K562 (cell line): ENCODE results near the gene WDR3. TPM values are rescaled to one million over a fixed set of nuclear protein-coding genes. Genes with fewer than 3 reads are reported as not detected.

ENCODE experiments used
- ATAC-seq: fragments of 200-7000 bp; cut with Tn5 transposase; 3 replicates; pipeline ENCODE4 v1.9.1; 2020; ENCODE audit warnings: moderate library complexity
- BruUV-seq: library from RNA; stranded (reverse); fragments of 400-500 nt; replicated peaks from 2 replicates; lab custom pipeline; 2021; lab: Mats Ljungman, UMichigan
- CTCF ChIA-PET: fragments of 300-600 bp; formaldehyde crosslinking; extraction: SDS; loops from one replicate; lab custom pipeline; 2021; ENCODE audit warnings: low intra/inter-chr PET ratio; lab: Yijun Ruan, JAX
- POLR2A ChIA-PET: fragments of 300-600, 350-650 bp; sonication (Branson Sonifier 250); formaldehyde crosslinking; extraction: SDS; loops from one replicate; lab custom pipeline; 2021; ENCODE audit warnings: antibody characterized with exemption, inconsistent platforms; lab: Yijun Ruan, JAX
- DNase-seq, 4 experiments: peaks; one replicate each; pipeline versions ENCODE4 v3.0.0 to v3.0.0-alpha.2; 2011 to 2018; ENCODE audit warnings: low spot score in 3 of 4, mixed read lengths in 3 of 4; ENCODE audit errors: extremely low read depth in 1 of 4
- FAIRE-seq: peaks from 2 replicates; lab custom pipeline; 2011; peaks lifted over from hg19 to GRCh38; lab: Jason Lieb, UNC
- H2AFZ ChIP-seq: 2 replicates; pipeline ENCODE4 v1.6.0; 2011; ENCODE audit warnings: low read depth, low read length, control low read depth, inconsistent platforms
- H3K27ac ChIP-seq: fragments of 200-600 bp; 3 replicates; pipeline ENCODE4 v1.8.0; 2011; ENCODE audit warnings: low read depth, mild to moderate bottlenecking, control low read depth, inconsistent platforms, low read length, moderate library complexity, mixed read lengths; ENCODE audit errors: extremely low read depth
- H3K27me3 ChIP-seq, 2 experiments: fragments of 300-600 bp in 1 of 2; 2 replicates in 1 of 2; 3 replicates in 1 of 2; pipeline versions ENCODE4 v1.6.0 to v1.8.0; 2011; ENCODE audit warnings: inconsistent platforms in 2 of 2, low read length in 2 of 2, mild to moderate bottlenecking in 1 of 2, mixed read lengths in 1 of 2, moderate library complexity in 1 of 2; ENCODE audit not compliant: control insufficient read depth in 2 of 2, insufficient read depth in 2 of 2
- H3K36me3 ChIP-seq: fragments of 300-600 bp; 3 replicates; pipeline ENCODE4 v1.8.0; 2011; ENCODE audit warnings: mild to moderate bottlenecking, low read length, inconsistent platforms; ENCODE audit not compliant: control insufficient read depth, insufficient read depth
- H3K4me1 ChIP-seq, 2 experiments: fragments of 200-600 bp in 1 of 2; replicated peaks in 1 of 2; 2 replicates in 1 of 2; 3 replicates in 1 of 2; pipeline versions ENCODE4 v1.5.1 to v1.8.0; 2011; ENCODE audit warnings: inconsistent platforms in 2 of 2, low read length in 2 of 2, mild to moderate bottlenecking in 1 of 2, mixed read lengths in 1 of 2, moderate library complexity in 1 of 2; ENCODE audit not compliant: control insufficient read depth in 2 of 2, insufficient read depth in 2 of 2
- H3K4me2 ChIP-seq: 2 replicates; pipeline ENCODE4 v1.6.1; 2011; ENCODE audit warnings: low read length, control low read depth, inconsistent platforms, mixed read lengths; ENCODE audit not compliant: insufficient read depth
- H3K4me3 ChIP-seq: fragments of 200-600 bp; sonication (generic), shearing (Covaris generic); 2 replicates; pipeline ENCODE4 v1.5.1; 2016; ENCODE audit warnings: control low read depth, inconsistent platforms
- H3K79me2 ChIP-seq: fragments of 200-600 bp; 3 replicates; pipeline ENCODE4 v1.8.0; 2011; ENCODE audit warnings: low read length, inconsistent platforms; ENCODE audit not compliant: control insufficient read depth, insufficient read depth
- H3K9ac ChIP-seq, 2 experiments: 2 replicates each; pipeline versions ENCODE4 v1.6.0 to v1.6.1; 2011; ENCODE audit warnings: low read depth in 2 of 2, low read length in 2 of 2, control low read depth in 1 of 2, inconsistent platforms in 1 of 2, mild to moderate bottlenecking in 1 of 2, mixed read lengths in 1 of 2; ENCODE audit not compliant: insufficient read depth in 1 of 2
- H3K9me1 ChIP-seq: one replicate; pipeline ENCODE4 v1.6.0; 2011; ENCODE audit warnings: inconsistent platforms, mild to moderate bottlenecking, low read length, moderate library complexity; ENCODE audit not compliant: control insufficient read depth, insufficient read depth
- H3K9me3 ChIP-seq: replicated peaks from 2 replicates; pipeline ENCODE4 v1.5.1; 2011; ENCODE audit warnings: low read depth, low read length, inconsistent platforms; ENCODE audit not compliant: control insufficient read depth, insufficient read depth
- H4K20me1 ChIP-seq: replicated peaks from 2 replicates; pipeline ENCODE4 v1.6.1; 2011; ENCODE audit warnings: low read length, inconsistent platforms, mixed read lengths; ENCODE audit not compliant: control insufficient read depth, insufficient read depth
- ETS2 ChIP-seq: IDR thresholded peaks from 2 replicates; pipeline ENCODE4 v1.6.1; 2016; ENCODE audit warnings: borderline replicate concordance, missing genetic modification characterization, mild to moderate bottlenecking, moderate library complexity, missing compliant biosample characterization; ENCODE audit not compliant: poor library complexity, severe bottlenecking
- FOSL1 ChIP-seq: fragments of 200-800 bp; sonication (Bioruptor generic); conservative IDR thresholded peaks from 2 replicates; pipeline ENCODE4 v1.6.1; 2016; ENCODE audit warnings: missing genetic modification characterization, missing compliant biosample characterization
- GABPA ChIP-seq: fragments of 200-800 bp; sonication (Bioruptor generic); conservative IDR thresholded peaks from 2 replicates; pipeline ENCODE4 v1.6.1; 2016; ENCODE audit warnings: low read depth, missing genetic modification characterization, missing compliant biosample characterization
- MAFG ChIP-seq: fragments of 450-650 bp; conservative IDR thresholded peaks from 2 replicates; pipeline ENCODE4 v1.6.1; 2016; ENCODE audit warnings: missing genetic modification characterization, missing compliant biosample characterization
- NFIX ChIP-seq: fragments of 250-450 bp; sonication (Bioruptor Pico); IDR thresholded peaks from 2 replicates; pipeline ENCODE4 v1.4.0; 2020; ENCODE audit warnings: low read depth, mild to moderate bottlenecking, moderate library complexity
- RBM15 ChIP-seq: fragments of 200-400 bp; formaldehyde crosslinking; IDR thresholded peaks from 2 replicates; pipeline ENCODE4 v1.6.1; 2018; ENCODE audit warnings: mild to moderate bottlenecking, low read length, moderate library complexity; ENCODE audit not compliant: insufficient read depth
- ZBTB17 ChIP-seq: fragments of 450-650 bp; formaldehyde crosslinking; IDR thresholded peaks from 2 replicates; pipeline ENCODE4 v1.4.0; 2020; ENCODE audit warnings: mild to moderate bottlenecking
- ZKSCAN1 ChIP-seq: fragments of 150-350 bp; IDR thresholded peaks from 2 replicates; pipeline ENCODE4 v1.6.1; 2016; ENCODE audit warnings: low read depth, low read length
- ZNF174 ChIP-seq: fragments of 250-450 bp; sonication (Bioruptor Pico); IDR thresholded peaks from 2 replicates; pipeline ENCODE4 v1.4.0; 2020; ENCODE audit warnings: mild to moderate bottlenecking
- ZNF408 ChIP-seq: fragments of 250-450 bp; sonication (Bioruptor Pico); IDR thresholded peaks from 2 replicates; pipeline ENCODE4 v1.4.0; 2020; ENCODE audit warnings: low read depth, mild to moderate bottlenecking, moderate library complexity
- ZNF696 ChIP-seq: fragments of 250-450 bp; sonication (Bioruptor Pico); conservative IDR thresholded peaks from 2 replicates; pipeline ENCODE4 v1.4.0; 2020; ENCODE audit warnings: mild to moderate bottlenecking, moderate library complexity
- ZNF830 ChIP-seq: fragments of 250-450 bp; sonication (Bioruptor Pico); IDR thresholded peaks from 2 replicates; pipeline ENCODE4 v1.5.0; 2021; ENCODE audit warnings: mild to moderate bottlenecking
- ZSCAN29 ChIP-seq: fragments of 450-650 bp; IDR thresholded peaks from 2 replicates; pipeline ENCODE4 v1.6.1; 2017
- WGBS: fragments of 100-300 bp; shearing (Covaris generic); methylation state at CpG from one replicate; pipeline ENCODE4 v1.1.6; 2016; ENCODE audit warnings: low coverage, mixed read lengths; ENCODE audit not compliant: insufficient coverage; ENCODE audit errors: missing lambda C conversion rate; 5-methylcytosine and 5-hydroxymethylcytosine counted together
- in situ Hi-C: fragments of 300-500 bp; cut with MboI; formaldehyde crosslinking; loops from 4 replicates; pipeline ENCODE4 v1.15.0; 2018; ENCODE audit warnings: inconsistent platforms, mixed read lengths
- intact Hi-C: fragments of 100-400 bp; cut with micrococcal nuclease; formaldehyde crosslinking; loops from 2 replicates; pipeline ENCODE4 v1.14.2; 2022
- polyA plus RNA-seq, 8 experiments: library from polyadenylated mRNA; depleted of rRNA in 4 of 8; stranded (reverse) in 5 of 8; unstranded in 3 of 8; fragments of >200 nt; fragmentation: Nextera tagmentation in 2 of 8; fragmentation: Illumina TruSeq in 1 of 8; extraction: Ambion mirVana in 2 of 8; extraction: Trizol in 1 of 8; gene quantifications; 2 replicates each; pipeline versions ENCODE4 v1.2.1 to v1.2.3, GENCODE V29; 2011 to 2014; ENCODE audit warnings: inconsistent platforms in 1 of 8, missing spikeins in 1 of 8
- total RNA-seq, 7 experiments: library from RNA; depleted of rRNA in 6 of 7; stranded (reverse); fragments of >200 nt in 6 of 7; fragmentation: Illumina TruSeq in 2 of 7; extraction: Trizol in 2 of 7; gene quantifications; 2 replicates each; pipeline versions ENCODE4 v1.2.1 to v1.2.3, GENCODE V29; 2011 to 2021; ENCODE audit warnings: low replicate concordance in 1 of 7
- TF ChIP-seq, protein P1 (sequence below): fragments of 250-450 bp; sonication (Bioruptor Pico); IDR thresholded peaks from 2 replicates; pipeline ENCODE4 v1.8.0; 2021; ENCODE audit warnings: moderate library complexity, mild to moderate bottlenecking, inconsistent platforms
- TF ChIP-seq, protein P2 (sequence below): sonication (generic); formaldehyde crosslinking; IDR thresholded peaks from 2 replicates; pipeline ENCODE4 v1.8.1; 2023; ENCODE audit warnings: mild to moderate bottlenecking, missing genetic modification reagents, moderate library complexity
- TF ChIP-seq, protein P3 (sequence below): fragments of 450-650 bp; IDR thresholded peaks from 2 replicates; pipeline ENCODE4 v1.6.1; 2016; ENCODE audit warnings: mild to moderate bottlenecking
- TF ChIP-seq, protein P4 (sequence below): IDR thresholded peaks from 2 replicates; pipeline ENCODE4 v1.6.1; 2016; ENCODE audit warnings: missing genetic modification characterization, missing compliant biosample characterization
- TF ChIP-seq, protein P5 (sequence below): fragments of 450-650 bp; IDR thresholded peaks from 2 replicates; pipeline ENCODE4 v1.6.1; 2016

Gene WDR3
- total and polyA plus RNA-seq, 9 of the 15 experiments (the other 6 are each of a cell fraction or from before 2014, with no cell fraction given): 40.6 to 122 (median 76.5) TPM

DNA sequence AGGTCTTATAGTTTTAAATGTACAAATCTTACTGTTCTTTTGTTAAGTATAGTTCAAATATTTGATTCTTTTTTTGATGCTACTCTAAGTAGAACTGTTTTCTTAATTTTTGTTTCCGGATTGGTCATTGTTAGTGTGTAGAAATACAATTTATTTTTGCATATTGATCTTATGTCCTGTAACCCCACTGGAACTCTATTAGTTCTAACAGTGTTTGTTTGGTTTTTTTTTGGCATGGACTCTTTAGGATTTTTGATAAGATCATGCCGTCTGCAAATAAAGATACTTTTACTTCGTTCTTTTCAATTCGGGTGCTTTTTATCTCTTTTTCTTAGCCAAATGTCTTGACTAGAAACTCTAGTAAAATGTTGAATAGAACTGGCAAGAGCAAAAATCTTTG, 26.6 kb upstream of the WDR3 start:
- ChIA-PET POLR2A (no interaction called here), CTCF (no interaction called here)
- H4K20me1 ChIP-seq: no peaks in the 10 kb centered on the region
- H2AFZ ChIP-seq: no peak overlapping the region
- no peak overlapping the region for H3K9ac ChIP-seq
- no peak overlapping the region for H3K4me3 ChIP-seq
- in situ Hi-C loops: loop anchor here (10.0 kb wide), 1 partner anchor 378 kb away; no protein-coding TSS in a partner anchor
- no peak for ATAC-seq
- no TSS peak for BruUV-seq
- no peaks in the 10 kb centered on the region for H3K4me1 ChIP-seq
- FAIRE-seq: no peak
- peaks cover 42% of the 10 kb centered on the region for H3K36me3 ChIP-seq
- WGBS: 70% methylated on average over 4 of the region's 4 CpGs
- intact Hi-C loops: no loop called here
- no peaks in the 10 kb centered on the region for H3K9me1 ChIP-seq
- DNase-seq: no peak
- H3K4me2 ChIP-seq: no peak overlapping the region
- H3K9me3 ChIP-seq: no peaks in the 10 kb centered on the region
- no peak overlapping the region for H3K27ac ChIP-seq
- no peaks in the 10 kb centered on the region for H3K79me2 ChIP-seq
- H3K27me3 ChIP-seq: no peaks in the 10 kb centered on the region
- TF ChIP-seq ZNF408 (no peak), ETS2 (no peak), ZKSCAN1 (no peak), ZNF174 (CRISPR knock-in tag) (no peak), ZBTB17 (no peak), ZNF696 (CRISPR knock-in tag) (no peak), RBM15 (no peak), MAFG (no peak), ZNF830 (CRISPR knock-in tag) (no peak), FOSL1 (no peak), NFIX (CRISPR knock-in tag) (no peak), GABPA (tag) (no peak), ZSCAN29 (no peak)
- TF ChIP-seq, protein P1, sequence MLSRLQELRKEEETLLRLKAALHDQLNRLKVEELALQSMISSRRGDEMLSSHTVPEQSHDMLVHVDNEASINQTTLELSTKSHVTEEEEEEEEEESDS (CRISPR knock-in tag): no peak
- TF ChIP-seq, protein P2, sequence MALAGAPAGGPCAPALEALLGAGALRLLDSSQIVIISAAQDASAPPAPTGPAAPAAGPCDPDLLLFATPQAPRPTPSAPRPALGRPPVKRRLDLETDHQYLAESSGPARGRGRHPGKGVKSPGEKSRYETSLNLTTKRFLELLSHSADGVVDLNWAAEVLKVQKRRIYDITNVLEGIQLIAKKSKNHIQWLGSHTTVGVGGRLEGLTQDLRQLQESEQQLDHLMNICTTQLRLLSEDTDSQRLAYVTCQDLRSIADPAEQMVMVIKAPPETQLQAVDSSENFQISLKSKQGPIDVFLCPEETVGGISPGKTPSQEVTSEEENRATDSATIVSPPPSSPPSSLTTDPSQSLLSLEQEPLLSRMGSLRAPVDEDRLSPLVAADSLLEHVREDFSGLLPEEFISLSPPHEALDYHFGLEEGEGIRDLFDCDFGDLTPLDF (CRISPR knock-in tag): no peak
- TF ChIP-seq, protein P3, sequence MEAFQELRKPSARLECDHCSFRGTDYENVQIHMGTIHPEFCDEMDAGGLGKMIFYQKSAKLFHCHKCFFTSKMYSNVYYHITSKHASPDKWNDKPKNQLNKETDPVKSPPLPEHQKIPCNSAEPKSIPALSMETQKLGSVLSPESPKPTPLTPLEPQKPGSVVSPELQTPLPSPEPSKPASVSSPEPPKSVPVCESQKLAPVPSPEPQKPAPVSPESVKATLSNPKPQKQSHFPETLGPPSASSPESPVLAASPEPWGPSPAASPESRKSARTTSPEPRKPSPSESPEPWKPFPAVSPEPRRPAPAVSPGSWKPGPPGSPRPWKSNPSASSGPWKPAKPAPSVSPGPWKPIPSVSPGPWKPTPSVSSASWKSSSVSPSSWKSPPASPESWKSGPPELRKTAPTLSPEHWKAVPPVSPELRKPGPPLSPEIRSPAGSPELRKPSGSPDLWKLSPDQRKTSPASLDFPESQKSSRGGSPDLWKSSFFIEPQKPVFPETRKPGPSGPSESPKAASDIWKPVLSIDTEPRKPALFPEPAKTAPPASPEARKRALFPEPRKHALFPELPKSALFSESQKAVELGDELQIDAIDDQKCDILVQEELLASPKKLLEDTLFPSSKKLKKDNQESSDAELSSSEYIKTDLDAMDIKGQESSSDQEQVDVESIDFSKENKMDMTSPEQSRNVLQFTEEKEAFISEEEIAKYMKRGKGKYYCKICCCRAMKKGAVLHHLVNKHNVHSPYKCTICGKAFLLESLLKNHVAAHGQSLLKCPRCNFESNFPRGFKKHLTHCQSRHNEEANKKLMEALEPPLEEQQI: no peak
- TF ChIP-seq, protein P4, sequence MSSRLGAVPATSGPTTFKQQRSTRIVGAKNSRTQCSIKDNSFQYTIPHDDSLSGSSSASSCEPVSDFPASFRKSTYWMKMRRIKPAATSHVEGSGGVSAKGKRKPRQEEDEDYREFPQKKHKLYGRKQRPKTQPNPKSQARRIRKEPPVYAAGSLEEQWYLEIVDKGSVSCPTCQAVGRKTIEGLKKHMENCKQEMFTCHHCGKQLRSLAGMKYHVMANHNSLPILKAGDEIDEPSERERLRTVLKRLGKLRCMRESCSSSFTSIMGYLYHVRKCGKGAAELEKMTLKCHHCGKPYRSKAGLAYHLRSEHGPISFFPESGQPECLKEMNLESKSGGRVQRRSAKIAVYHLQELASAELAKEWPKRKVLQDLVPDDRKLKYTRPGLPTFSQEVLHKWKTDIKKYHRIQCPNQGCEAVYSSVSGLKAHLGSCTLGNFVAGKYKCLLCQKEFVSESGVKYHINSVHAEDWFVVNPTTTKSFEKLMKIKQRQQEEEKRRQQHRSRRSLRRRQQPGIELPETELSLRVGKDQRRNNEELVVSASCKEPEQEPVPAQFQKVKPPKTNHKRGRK: no peak
- TF ChIP-seq, protein P5, sequence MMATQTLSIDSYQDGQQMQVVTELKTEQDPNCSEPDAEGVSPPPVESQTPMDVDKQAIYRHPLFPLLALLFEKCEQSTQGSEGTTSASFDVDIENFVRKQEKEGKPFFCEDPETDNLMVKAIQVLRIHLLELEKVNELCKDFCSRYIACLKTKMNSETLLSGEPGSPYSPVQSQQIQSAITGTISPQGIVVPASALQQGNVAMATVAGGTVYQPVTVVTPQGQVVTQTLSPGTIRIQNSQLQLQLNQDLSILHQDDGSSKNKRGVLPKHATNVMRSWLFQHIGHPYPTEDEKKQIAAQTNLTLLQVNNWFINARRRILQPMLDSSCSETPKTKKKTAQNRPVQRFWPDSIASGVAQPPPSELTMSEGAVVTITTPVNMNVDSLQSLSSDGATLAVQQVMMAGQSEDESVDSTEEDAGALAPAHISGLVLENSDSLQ: no peak
